Pancreas (tissue), 10 donors: ENCODE results near the gene RMND5A. TPM values are rescaled to one million over a fixed set of nuclear protein-coding genes. Genes with fewer than 3 reads are reported as not detected.
A peak's percentile ranks its signal among the peaks of the same experiment; 100 is the strongest.

ENCODE experiments used
- ATAC-seq, 4 donors: fragments of 200-7000 bp; cut with Tn5 transposase; one replicate each; pipeline versions ENCODE4 v1.8.0 to v1.9.1; 2020; ENCODE audit warnings: mild to moderate bottlenecking in 4 of 4, moderate library complexity in 4 of 4
- DNase-seq, 6 donors: peaks; one replicate each; pipeline ENCODE4 v3.0.0-alpha.2; 2020
- FAIRE-seq: peaks from 2 replicates; lab custom pipeline; 2012; peaks lifted over from hg19 to GRCh38; lab: Jason Lieb, UNC
- H3K27ac ChIP-seq, 4 donors: fragments of 200-600 bp; sonication (generic); 1 replicate in 3 of 4; 2 replicates in 1 of 4; pipeline versions ENCODE4 v1.5.0 to v1.8.0; 2020
- H3K27me3 ChIP-seq, 4 donors: fragments of 200-600 bp; one replicate each; pipeline ENCODE4 v1.8.0; 2021
- H3K36me3 ChIP-seq, 3 donors: fragments of 200-600 bp; sonication (generic) in 1 of 3; one replicate each; pipeline versions ENCODE4 v1.5.0 to v1.8.0; 2020 to 2021
- H3K4me1 ChIP-seq, 3 donors: fragments of 200-600 bp; one replicate each; pipeline ENCODE4 v1.8.0; 2021
- H3K4me3 ChIP-seq, 4 donors: fragments of 200-600 bp; sonication (generic) in 2 of 4; one replicate each; pipeline versions ENCODE4 v1.5.0 to v1.8.0; 2020 to 2021
- H3K9me3 ChIP-seq, 4 donors: fragments of 200-600 bp; one replicate each; pipeline ENCODE4 v1.8.0; 2021
- WGBS, 2 donors: extraction: QIAGEN DNeasy Blood & Tissue Kit; methylation state at CpG; one replicate each; pipeline ENCODE4 v1.1.7; 2013; 5-methylcytosine and 5-hydroxymethylcytosine counted together
- intact Hi-C, 3 donors: fragments of 100-400 bp; cut with DNase I; formaldehyde crosslinking; loops; one replicate each; pipeline versions ENCODE4 v1.11.1 to v1.14.2; 2022
- polyA plus RNA-seq, 2 donors: library from polyadenylated mRNA; stranded (reverse); fragments of 200-250 nt; gene quantifications; one replicate each; pipeline ENCODE4 v1.2.3, GENCODE V29; 2013
- total RNA-seq, 6 donors: library from RNA; stranded (reverse); fragmentation: NEBNext Ultra II Directional in 4 of 6; extraction: Animal tissue kit (Norgen Biotek cat#: 25700) in 4 of 6; gene quantifications; one replicate each; pipeline versions ENCODE4 v1.2.1 to v1.2.4, GENCODE V29; 2021 to 2023
- TF ChIP-seq, protein P1 (sequence below), 4 donors: fragments of 200-600 bp; sonication (generic) in 3 of 4; IDR thresholded peaks; one replicate each; pipeline versions ENCODE4 v1.5.0 to v1.8.0; 2021; ENCODE audit warnings: antibody characterized with exemption in 4 of 4
- donor health status: healthy with polysubstance abuse.
- donor health status: DM: no; HTN: no; CAD: no; lungs with moderate emphysema.
- donor health status: DM: no; HTN: no; CAD: no.
- donor health status: control.
- donor health status: control.
- donor health status: Bipolar disorder and iron deficiency.
- donor health status: DM: yes; HTN: yes; CAD: no.
- donor health status: DM: no; HTN: no; CAD: no.
- donor health status: DM: no; HTN: no; CAD: no.
- donor health status: DM: yes; HTN: yes; CAD: no.

The RMND5A gene
- total and polyA plus RNA-seq, 8 donors: 5.1 to 19.4 (median 13.1) TPM

DNA sequence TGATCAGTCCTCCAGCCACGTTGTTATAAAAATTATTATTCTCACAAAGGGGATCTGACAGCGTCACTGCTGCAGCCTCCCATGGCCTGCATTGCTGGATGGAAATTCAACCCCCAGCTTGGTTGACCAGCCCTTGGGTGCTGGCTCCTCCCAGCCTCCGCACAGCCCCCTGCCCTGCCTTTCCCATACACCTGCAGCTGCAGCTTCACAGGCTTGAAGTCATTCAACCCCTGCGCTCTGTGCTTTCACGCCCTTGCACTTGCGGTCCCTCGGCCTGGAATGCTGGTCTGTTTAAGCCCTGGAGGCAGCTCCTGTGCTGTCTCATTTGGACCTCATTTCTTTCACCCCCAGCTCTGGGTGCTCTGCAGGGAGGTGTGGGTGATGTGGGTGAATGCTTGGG lies 71.5 kb downstream of the RMND5A start:
- no peak overlapping the region for H3K27ac ChIP-seq
- intact Hi-C loops: no loop called here
- H3K27me3 ChIP-seq: peaks cover 0 to 42% (median 12%) of the 10 kb centered on the region in 4 donors

DNA sequence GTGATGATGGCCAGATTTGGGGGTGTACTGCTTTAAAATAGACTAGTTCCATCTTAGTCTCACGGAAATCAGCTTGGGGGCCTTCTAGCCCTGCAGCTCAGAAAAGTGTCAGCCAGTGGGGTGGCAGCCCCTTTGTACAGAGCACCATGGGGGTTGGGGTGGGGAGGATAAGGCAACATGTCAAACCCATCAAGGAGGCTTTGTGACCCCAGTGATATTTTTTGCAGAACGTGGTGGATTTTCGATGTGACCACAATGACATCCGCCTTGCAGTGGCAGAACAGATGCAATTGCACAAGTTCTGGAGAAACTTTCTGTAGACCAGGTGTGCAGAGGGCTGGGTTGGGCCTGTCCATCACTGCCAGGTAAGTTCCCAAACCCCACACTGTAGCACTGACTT lies 73.7 kb downstream of the RMND5A start:
- Histone ChIP-seq H3K4me3 (no peak overlapping the region), H3K4me1 (peaks cover 0 to 16% (median 9%) of the 10 kb centered on the region in 3 donors), H3K27ac (no peak overlapping the region), H3K9me3 (no peaks in the 10 kb centered on the region), H3K36me3 (no peaks in the 10 kb centered on the region), H3K27me3 (peaks cover 0 to 42% (median 12%) of the 10 kb centered on the region in 4 donors)
- intact Hi-C loops: no loop called here
- DNase-seq (no peak), FAIRE-seq (no peak), ATAC-seq (no peak)
- WGBS, 2 donors: 79 to 84% methylated on average over 4 of the region's 4 CpGs
- TF ChIP-seq, protein P1, sequence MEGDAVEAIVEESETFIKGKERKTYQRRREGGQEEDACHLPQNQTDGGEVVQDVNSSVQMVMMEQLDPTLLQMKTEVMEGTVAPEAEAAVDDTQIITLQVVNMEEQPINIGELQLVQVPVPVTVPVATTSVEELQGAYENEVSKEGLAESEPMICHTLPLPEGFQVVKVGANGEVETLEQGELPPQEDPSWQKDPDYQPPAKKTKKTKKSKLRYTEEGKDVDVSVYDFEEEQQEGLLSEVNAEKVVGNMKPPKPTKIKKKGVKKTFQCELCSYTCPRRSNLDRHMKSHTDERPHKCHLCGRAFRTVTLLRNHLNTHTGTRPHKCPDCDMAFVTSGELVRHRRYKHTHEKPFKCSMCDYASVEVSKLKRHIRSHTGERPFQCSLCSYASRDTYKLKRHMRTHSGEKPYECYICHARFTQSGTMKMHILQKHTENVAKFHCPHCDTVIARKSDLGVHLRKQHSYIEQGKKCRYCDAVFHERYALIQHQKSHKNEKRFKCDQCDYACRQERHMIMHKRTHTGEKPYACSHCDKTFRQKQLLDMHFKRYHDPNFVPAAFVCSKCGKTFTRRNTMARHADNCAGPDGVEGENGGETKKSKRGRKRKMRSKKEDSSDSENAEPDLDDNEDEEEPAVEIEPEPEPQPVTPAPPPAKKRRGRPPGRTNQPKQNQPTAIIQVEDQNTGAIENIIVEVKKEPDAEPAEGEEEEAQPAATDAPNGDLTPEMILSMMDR (IDR thresholded peaks at IDR 0.05): no peak

More for the DNA sequence above, 71.5 kb downstream of the RMND5A start:
- ATAC-seq (no peak), DNase-seq (peak in 1 of 6 donors; percentile 36), FAIRE-seq (no peak)
- Histone ChIP-seq H3K36me3 (no peaks in the 10 kb centered on the region), H3K4me3 (no peak overlapping the region), H3K9me3 (no peaks in the 10 kb centered on the region), H3K4me1 (peaks cover 0 to 16% (median 9%) of the 10 kb centered on the region in 3 donors)
- 53 to 54% methylated on average over 7 of the region's 7 CpGs for WGBS, 2 donors
- TF ChIP-seq, protein P1 (IDR thresholded peaks at IDR 0.05): no peak

DNA sequence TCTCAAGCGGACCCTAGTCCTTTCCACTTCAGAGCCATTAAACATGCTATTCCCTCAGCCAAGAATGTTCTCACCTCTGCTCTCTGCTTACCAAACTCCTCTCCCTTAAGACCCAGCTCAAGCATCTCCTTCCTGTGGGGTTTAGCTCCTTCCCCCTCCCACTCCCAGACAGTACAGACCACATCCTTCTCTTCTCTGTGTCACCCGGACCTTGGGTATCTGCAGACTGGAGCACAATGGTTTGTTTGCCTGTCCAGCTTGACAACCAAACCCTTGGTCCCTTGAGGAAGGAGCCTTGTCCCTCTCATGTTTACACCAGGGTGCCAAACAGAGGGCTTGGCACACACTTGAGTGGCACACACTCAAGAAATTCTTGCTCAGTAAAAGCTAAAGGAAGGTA lies 74.8 kb downstream of the RMND5A start:
- WGBS, 2 donors: 70 to 80% methylated on average over 2 of the region's 2 CpGs
- Histone ChIP-seq H3K9me3 (no peaks in the 10 kb centered on the region), H3K27ac (no peak overlapping the region), H3K4me1 (peaks cover 0 to 13% (median under 1%) of the 10 kb centered on the region in 3 donors), H3K36me3 (no peaks in the 10 kb centered on the region), H3K4me3 (no peak overlapping the region), H3K27me3 (peaks cover 0 to 35% (median 7%) of the 10 kb centered on the region in 4 donors)
- TF ChIP-seq, protein P1 (IDR thresholded peaks at IDR 0.05): no peak
- no peak for FAIRE-seq
- no peak for DNase-seq
- intact Hi-C loops: no loop called here
- no peak for ATAC-seq

DNA sequence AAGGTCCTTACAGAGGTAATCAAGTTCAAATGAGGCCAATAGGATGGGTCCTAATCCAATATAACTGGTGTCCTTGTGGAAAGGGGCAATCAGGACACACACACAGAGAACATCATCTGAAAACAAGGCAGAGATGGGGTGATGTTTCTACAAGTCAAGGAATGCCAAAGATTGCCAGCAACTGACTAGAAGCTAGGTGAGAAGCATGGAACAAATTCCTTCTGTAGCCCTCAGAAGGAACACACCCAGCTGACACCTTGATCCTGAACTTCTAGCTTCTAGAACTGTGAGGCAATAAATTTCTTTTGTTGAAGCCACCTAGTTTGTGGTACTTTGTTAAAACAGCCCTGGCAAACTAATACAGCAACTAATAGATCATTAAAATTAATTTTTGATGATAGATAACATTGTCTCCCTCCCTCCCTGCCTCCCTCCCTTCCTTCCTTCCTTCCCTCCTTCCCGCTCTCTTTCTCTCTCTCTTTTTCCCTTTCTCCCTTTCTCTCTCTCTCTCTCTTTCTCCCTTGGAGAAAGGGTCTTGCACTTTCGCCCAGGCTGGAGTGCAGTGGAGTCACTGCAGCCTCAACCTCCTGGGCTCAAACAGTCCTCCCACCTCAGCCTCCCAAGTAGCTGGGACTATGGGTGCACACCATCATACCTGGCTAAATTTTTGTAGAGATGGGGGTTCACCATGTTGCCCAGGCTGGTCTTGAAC lies 80.9 kb downstream of the RMND5A start:
- no peak for ATAC-seq
- FAIRE-seq: no peak
- no peaks in the 10 kb centered on the region for H3K27me3 ChIP-seq
- H3K4me1 ChIP-seq: no peaks in the 10 kb centered on the region
- no peaks in the 10 kb centered on the region for H3K9me3 ChIP-seq
- intact Hi-C loops: no loop called here
- H3K4me3 ChIP-seq: no peak overlapping the region
- 81 to 88% methylated on average over 2 of the region's 2 CpGs for WGBS, 2 donors
- no peaks in the 10 kb centered on the region for H3K36me3 ChIP-seq
- TF ChIP-seq, protein P1 (IDR thresholded peaks at IDR 0.05): no peak
- no peak overlapping the region for H3K27ac ChIP-seq
- DNase-seq: no peak
